Esophagus (tissue), 2 donors: Measurements from ENCODE around the gene CHST11. TPM values are rescaled to one million over a fixed set of nuclear protein-coding genes. Genes with fewer than 3 reads are reported as not detected.
"Not testable (repeated sequence)": the region's sequence is repeated elsewhere in the genome, so short reads cannot be mapped to it uniquely, and the experiment has no call there.

Experiments used
- H3K27ac ChIP-seq, 2 donors: one replicate each; pipeline ENCODE4 v1.5.1; 2013; ENCODE audit warnings: low read depth in 2 of 2, mild to moderate bottlenecking in 2 of 2, inconsistent platforms in 1 of 2, low read length in 1 of 2, moderate library complexity in 1 of 2
- H3K27me3 ChIP-seq, 2 donors: one replicate each; pipeline ENCODE4 v1.6.1; 2013; ENCODE audit warnings: low read length in 2 of 2, control low read depth in 1 of 2, mild to moderate bottlenecking in 1 of 2; ENCODE audit not compliant: insufficient read depth in 2 of 2, control insufficient read depth in 1 of 2
- H3K36me3 ChIP-seq, 2 donors: one replicate each; pipeline ENCODE4 v1.6.1; 2013; ENCODE audit warnings: low read length in 1 of 2; ENCODE audit not compliant: control insufficient read depth in 2 of 2, insufficient read depth in 2 of 2
- H3K4me1 ChIP-seq, 2 donors: one replicate each; pipeline ENCODE4 v1.6.1; 2013; ENCODE audit warnings: low read length in 1 of 2; ENCODE audit not compliant: control insufficient read depth in 2 of 2, insufficient read depth in 2 of 2
- H3K4me3 ChIP-seq, 2 donors: one replicate each; pipeline ENCODE4 v1.5.1; 2013; ENCODE audit warnings: low read length in 2 of 2, mild to moderate bottlenecking in 2 of 2, low read depth in 1 of 2, moderate library complexity in 1 of 2
- H3K9me3 ChIP-seq, 2 donors: one replicate each; pipeline ENCODE4 v1.6.1; 2013; ENCODE audit warnings: mild to moderate bottlenecking in 2 of 2, low read depth in 1 of 2, low read length in 1 of 2, moderate library complexity in 1 of 2; ENCODE audit not compliant: control insufficient read depth in 2 of 2, insufficient read depth in 1 of 2
- WGBS, 2 donors: extraction: QIAGEN DNeasy Blood & Tissue Kit; methylation state at CpG; one replicate each; pipeline ENCODE4 v1.1.7; 2013; 5-methylcytosine and 5-hydroxymethylcytosine counted together
- polyA plus RNA-seq, 2 donors: library from polyadenylated mRNA; stranded (reverse); fragments of 200-250 nt; gene quantifications; one replicate each; pipeline ENCODE4 v1.2.3, GENCODE V29; 2013
- donor health status: healthy with polysubstance abuse.
- donor health status: Bipolar disorder and iron deficiency.

CHST11 gene
- polyA plus RNA-seq, 2 donors: 0.53 to 1.4 TPM

GRCh38 chr12:104802208-104802607 is 345.5 kb downstream of the CHST11 start:
- Histone ChIP-seq H3K27me3 (peaks cover 0 to 3% of the 10 kb centered on the region in 2 donors), H3K9me3 (no peaks in the 10 kb centered on the region), H3K36me3 (no peaks in the 10 kb centered on the region), H3K27ac (no peak overlapping the region), H3K4me3 (no peak overlapping the region), H3K4me1 (no peaks in the 10 kb centered on the region)
- WGBS, 2 donors: 48 to 52% methylated on average over 3 of the region's 3 CpGs

GRCh38 chr12:104805186-104805585 is 348.4 kb downstream of the CHST11 start:
- H3K4me1 ChIP-seq: no peaks in the 10 kb centered on the region
- H3K9me3 ChIP-seq: no peaks in the 10 kb centered on the region
- WGBS, 2 donors: 84 to 87% methylated on average over 4 of the region's 4 CpGs
- no peak overlapping the region for H3K27ac ChIP-seq
- no peak overlapping the region for H3K4me3 ChIP-seq
- H3K36me3 ChIP-seq: no peaks in the 10 kb centered on the region
- H3K27me3 ChIP-seq: peaks cover 0 to 3% of the 10 kb centered on the region in 2 donors

GRCh38 chr12:104806194-104806593 is 349.4 kb downstream of the CHST11 start:
- H3K4me1 ChIP-seq, H3K9me3 ChIP-seq, H3K27me3 ChIP-seq, H3K4me3 ChIP-seq, H3K36me3 ChIP-seq, H3K27ac ChIP-seq: not testable (repeated sequence)
- WGBS, 2 donors: 96 to 100% methylated on average over 4 of the region's 4 CpGs

- 81 to 89% methylated on average over 3 of the region's 3 CpGs for WGBS, 2 donors
Measured at GRCh38 chr12:104809251-104809650, 352.5 kb downstream of the CHST11 start.

GRCh38 chr12:104809706-104810385 is 353.1 kb downstream of the CHST11 start:
- H3K36me3 ChIP-seq: no peaks in the 10 kb centered on the region
- WGBS, 2 donors: 73 to 93% methylated on average over 4 of the region's 4 CpGs
- H3K27me3 ChIP-seq: no peaks in the 10 kb centered on the region
- no peaks in the 10 kb centered on the region for H3K4me1 ChIP-seq
- no peaks in the 10 kb centered on the region for H3K9me3 ChIP-seq
- no peak overlapping the region for H3K4me3 ChIP-seq
- no peak overlapping the region for H3K27ac ChIP-seq

More at GRCh38 chr12:104809251-104809650, 352.5 kb downstream of the CHST11 start:
- Histone ChIP-seq H3K27ac (no peak overlapping the region), H3K4me3 (no peak overlapping the region), H3K4me1 (no peaks in the 10 kb centered on the region), H3K9me3 (no peaks in the 10 kb centered on the region), H3K36me3 (no peaks in the 10 kb centered on the region), H3K27me3 (no peaks in the 10 kb centered on the region)

Other genes starting within 250 kb of the CHST11 start
- 10 to 100 TPM in 1 of 2 donors, 1 to 10 TPM in 1; 8.8 to 20.0 TPM for gene TXNRD1, start 241.2 kb upstream of the CHST11 start, polyA plus RNA-seq
- gene EID3, start 153.2 kb upstream of the CHST11 start, polyA plus RNA-seq: 1 to 10 TPM in 1 of 2 donors, under 1 TPM in 1; 0.74 to 1.0 TPM